Measurements from ENCODE around the gene CD96. TPM values are rescaled to one million over a fixed set of nuclear protein-coding genes. Genes with fewer than 3 reads are reported as not detected.

CD96 gene
- total RNA-seq, 1 experiment from 2014 or later = not detected

DNA sequence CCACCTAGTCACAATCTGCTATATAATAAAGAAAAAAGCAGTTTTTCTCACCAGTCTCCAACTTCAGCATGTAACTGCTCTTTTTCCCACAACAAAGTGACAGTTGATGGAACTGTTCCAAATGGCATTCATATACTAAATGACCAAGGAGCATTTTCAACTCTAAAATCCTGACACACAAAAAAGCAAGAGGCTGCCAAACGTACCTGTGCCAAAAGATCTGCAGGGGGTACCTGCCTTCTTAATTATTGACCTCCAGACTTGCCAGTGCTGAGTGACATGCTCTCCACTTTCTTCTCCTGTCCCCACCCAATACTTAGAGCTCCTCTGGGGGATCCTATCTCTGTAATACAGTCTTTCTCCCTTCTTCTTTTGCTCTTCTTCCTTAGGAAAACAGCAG is 35.1 kb downstream of the CD96 start:
- no peaks in the 10 kb centered on the region for H3K27me3 ChIP-seq (ENCODE audit: control insufficient read depth, insufficient read depth, low read length)
- no peak overlapping the region for H3K4me3 ChIP-seq (ENCODE audit: insufficient read depth, low read depth, low read length)
- no peak for DNase-seq
- no peaks in the 10 kb centered on the region for H3K36me3 ChIP-seq (replicated peaks; ENCODE audit: control insufficient read depth, insufficient read depth, low read length)

DNA sequence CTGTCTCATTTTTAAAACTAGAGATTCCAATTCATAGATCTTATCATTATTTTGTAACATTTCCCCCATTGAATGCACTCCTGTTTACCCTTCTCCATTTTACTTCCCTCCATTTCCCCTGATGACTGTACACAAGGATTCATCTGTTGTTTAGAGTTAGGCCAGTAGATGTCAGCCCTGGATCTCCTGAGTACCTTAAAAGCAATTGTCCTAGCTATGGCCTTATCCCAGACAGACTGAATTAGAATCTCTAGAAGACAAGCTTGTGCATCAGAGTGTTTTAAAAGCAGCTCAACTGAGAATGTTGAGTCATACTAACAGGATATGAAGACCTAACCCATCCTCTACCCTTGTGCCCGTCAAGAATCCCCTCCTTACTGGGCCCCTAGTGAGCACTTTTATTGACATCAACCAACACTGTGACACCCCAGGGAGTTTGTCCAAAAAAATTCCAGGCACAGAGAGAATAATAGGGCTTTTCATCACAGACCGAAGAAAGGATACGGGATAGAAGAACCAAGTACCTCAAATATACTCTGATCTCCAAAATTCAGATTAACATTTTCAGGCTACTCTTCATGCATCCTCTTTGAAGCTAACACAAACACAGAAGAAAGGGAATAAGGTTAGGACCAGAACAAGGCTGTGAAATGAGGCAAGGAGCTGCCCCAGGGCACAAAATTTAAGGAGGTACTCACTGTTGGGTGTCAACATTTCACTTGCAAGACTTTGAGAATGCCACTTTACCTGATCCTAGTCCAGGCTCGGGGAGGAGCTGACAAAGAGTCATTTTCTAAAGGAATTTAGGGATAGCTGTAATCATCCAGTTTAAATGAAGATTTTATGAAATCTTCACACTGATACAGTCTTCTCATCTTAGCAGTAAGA is 36.0 kb downstream of the CD96 start:
- H3K4me3 ChIP-seq (ENCODE audit: insufficient read depth, low read depth, low read length) = no peak overlapping the region
- H3K36me3 ChIP-seq (replicated peaks; ENCODE audit: control insufficient read depth, insufficient read depth, low read length) = no peaks in the 10 kb centered on the region
- DNase-seq = peak; percentile 46
- no peaks in the 10 kb centered on the region for H3K27me3 ChIP-seq (ENCODE audit: control insufficient read depth, insufficient read depth, low read length)

DNA sequence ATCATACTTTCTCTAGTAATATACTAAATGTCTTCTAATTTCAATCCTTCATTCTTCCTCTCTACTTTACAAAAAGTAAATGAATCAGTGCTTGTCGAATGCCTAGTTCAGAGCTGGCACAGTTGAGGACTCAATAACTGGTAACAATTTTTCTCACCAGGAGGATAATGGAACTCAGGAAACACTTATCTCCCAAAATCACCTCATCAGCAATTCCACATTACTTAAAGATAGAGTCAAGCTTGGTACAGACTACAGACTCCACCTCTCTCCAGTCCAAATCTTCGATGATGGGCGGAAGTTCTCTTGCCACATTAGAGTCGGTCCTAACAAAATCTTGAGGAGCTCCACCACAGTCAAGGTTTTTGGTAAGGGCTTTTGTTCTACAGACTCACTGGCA is 36.9 kb downstream of the CD96 start:
- Histone ChIP-seq H3K4me3 (ENCODE audit: insufficient read depth, low read depth, low read length) (no peak overlapping the region), H3K27me3 (ENCODE audit: control insufficient read depth, insufficient read depth, low read length) (no peaks in the 10 kb centered on the region), H3K36me3 (replicated peaks; ENCODE audit: control insufficient read depth, insufficient read depth, low read length) (no peaks in the 10 kb centered on the region)
- no peak for DNase-seq

DNA sequence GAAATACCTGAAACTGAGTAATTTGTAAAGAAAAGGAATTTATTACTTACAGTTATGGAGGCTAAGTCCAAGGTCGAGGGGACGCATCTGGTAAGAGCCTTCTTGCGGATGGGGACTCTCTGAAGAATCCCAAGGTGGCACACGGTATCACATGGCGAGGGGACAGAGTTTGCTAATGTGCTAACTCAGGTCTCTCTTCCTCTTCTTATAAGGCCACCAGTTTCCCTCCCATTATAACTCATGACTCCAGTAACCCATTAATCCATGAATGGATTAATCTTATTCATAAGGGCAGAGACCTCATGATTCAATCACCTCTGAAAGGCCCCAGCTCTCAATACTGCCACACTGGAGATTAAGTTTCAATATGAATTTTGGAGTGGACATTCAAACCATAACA is 37.5 kb downstream of the CD96 start:
- Histone ChIP-seq H3K27me3 (ENCODE audit: control insufficient read depth, insufficient read depth, low read length) (no peaks in the 10 kb centered on the region), H3K36me3 (replicated peaks; ENCODE audit: control insufficient read depth, insufficient read depth, low read length) (no peaks in the 10 kb centered on the region), H3K4me3 (ENCODE audit: insufficient read depth, low read depth, low read length) (no peak overlapping the region)
- no peak for DNase-seq

DNA sequence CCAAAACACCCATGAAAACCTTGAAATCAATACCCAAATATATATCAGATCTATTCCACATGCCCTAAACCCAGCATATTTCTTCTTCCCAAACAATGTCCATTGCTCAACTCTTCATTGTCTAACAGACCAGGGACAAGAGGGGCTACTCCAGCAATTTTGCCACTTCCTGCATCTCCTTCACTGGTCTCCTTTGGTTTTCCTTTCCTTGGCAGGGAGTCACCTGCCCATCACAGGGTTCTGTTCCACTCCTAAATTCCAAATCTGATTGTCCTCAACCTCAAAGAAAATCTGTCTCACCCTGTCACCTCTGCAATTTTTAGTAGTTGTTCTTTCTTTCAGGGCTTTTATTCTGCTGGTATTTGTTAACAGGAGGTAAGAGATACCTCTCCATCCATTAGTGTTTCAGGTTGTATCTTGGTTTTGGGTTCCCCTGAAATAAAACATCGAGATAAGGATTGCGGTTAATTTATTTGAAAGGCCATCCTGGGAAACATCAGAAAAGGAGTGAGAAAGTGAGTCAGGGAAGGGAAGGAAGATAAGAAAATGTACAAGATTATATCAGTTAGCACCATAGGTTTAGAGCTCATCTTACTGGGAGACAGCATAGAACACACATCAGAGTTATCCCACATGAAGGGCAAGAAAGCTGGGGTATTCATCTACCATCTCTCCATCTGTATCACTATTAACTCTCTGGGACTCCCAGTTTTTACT is 39.6 kb downstream of the CD96 start:
- Histone ChIP-seq H3K4me3 (ENCODE audit: insufficient read depth, low read depth, low read length) (no peak overlapping the region), H3K36me3 (replicated peaks; ENCODE audit: control insufficient read depth, insufficient read depth, low read length) (no peaks in the 10 kb centered on the region), H3K27me3 (ENCODE audit: control insufficient read depth, insufficient read depth, low read length) (no peaks in the 10 kb centered on the region)
- DNase-seq = no peak

DNA sequence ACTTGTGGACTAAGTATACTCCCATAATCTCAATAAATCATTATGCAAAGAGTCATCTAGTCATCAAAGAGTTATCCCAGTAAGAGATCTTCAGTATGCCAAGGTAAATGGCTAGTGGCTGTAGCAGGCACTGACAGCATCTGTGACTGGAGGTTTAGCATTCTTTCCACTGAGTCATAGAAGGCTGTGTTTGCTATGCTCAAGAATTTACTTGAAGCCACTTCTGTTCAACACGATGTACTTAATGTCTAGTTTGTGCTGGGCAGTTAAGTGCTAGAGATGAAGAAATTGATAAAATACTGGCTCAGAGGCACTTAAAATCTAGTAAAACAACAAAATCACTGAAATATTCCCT is 40.1 kb downstream of the CD96 start:
- DNase-seq = no peak
- Histone ChIP-seq H3K27me3 (ENCODE audit: control insufficient read depth, insufficient read depth, low read length) (no peaks in the 10 kb centered on the region), H3K36me3 (replicated peaks; ENCODE audit: control insufficient read depth, insufficient read depth, low read length) (no peaks in the 10 kb centered on the region), H3K4me3 (ENCODE audit: insufficient read depth, low read depth, low read length) (no peak overlapping the region)

DNA sequence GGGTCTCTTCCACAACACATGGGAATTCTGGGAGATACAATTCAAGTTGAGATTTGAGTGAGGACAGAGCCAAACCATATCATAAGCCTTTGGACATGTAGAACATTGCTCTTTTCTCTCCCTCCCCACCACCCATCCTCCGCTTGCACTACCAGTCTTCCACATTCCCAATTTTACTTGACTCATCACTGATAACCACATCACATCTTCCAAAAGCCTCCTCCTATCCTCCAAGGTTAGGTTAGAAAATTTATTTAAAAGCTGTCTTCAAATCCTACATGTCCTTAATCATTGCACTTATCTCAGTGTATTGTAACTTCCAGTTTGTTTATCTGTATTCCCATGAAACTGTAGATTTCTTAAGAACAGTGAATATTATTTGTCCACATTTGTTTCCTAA is 42.7 kb downstream of the CD96 start:
- no peaks in the 10 kb centered on the region for H3K36me3 ChIP-seq (replicated peaks; ENCODE audit: control insufficient read depth, insufficient read depth, low read length)
- no peak for DNase-seq
- no peaks in the 10 kb centered on the region for H3K27me3 ChIP-seq (ENCODE audit: control insufficient read depth, insufficient read depth, low read length)
- H3K4me3 ChIP-seq (ENCODE audit: insufficient read depth, low read depth, low read length) = no peak overlapping the region

DNA sequence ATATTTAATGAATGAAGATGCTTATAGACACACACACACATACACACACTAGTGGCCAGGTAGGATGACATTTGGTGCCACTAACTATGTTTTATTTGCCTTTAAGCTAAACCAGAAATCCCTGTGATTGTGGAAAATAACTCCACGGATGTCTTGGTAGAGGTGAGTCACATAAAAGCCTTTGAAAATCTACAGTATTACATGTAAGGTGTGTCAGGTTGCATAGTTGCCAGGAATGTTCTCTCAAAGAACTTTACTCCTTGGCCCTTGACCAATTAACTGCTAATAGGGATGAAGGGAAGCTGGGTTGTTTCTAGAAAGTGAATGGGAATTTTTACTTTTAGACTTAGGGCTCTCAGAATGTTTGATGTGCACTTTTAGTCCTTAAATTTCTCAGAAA is 43.2 kb downstream of the CD96 start:
- H3K27me3 ChIP-seq (ENCODE audit: control insufficient read depth, insufficient read depth, low read length) = no peaks in the 10 kb centered on the region
- H3K4me3 ChIP-seq (ENCODE audit: insufficient read depth, low read depth, low read length) = no peak overlapping the region
- no peaks in the 10 kb centered on the region for H3K36me3 ChIP-seq (replicated peaks; ENCODE audit: control insufficient read depth, insufficient read depth, low read length)
- no peak for DNase-seq

DNA sequence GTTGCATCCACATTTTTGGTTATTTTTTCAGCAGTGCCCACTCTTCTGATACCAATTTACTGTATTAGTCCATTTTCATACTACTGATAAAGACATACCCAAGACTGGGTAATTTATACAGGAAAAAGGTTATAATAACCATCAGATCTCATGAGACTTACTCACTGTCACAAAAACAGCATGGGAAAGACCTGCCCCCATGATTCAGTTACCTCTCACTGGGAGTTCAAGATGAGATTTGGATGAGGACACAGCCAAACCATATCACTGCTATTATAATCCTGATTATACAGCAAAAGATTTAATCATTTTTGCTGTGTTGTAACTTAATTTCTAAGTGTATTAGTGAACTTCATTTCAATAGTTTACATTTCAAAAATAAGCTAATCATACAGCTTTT is 46.5 kb downstream of the CD96 start:
- H3K36me3 ChIP-seq (replicated peaks; ENCODE audit: control insufficient read depth, insufficient read depth, low read length) = no peaks in the 10 kb centered on the region
- no peak for DNase-seq

DNA sequence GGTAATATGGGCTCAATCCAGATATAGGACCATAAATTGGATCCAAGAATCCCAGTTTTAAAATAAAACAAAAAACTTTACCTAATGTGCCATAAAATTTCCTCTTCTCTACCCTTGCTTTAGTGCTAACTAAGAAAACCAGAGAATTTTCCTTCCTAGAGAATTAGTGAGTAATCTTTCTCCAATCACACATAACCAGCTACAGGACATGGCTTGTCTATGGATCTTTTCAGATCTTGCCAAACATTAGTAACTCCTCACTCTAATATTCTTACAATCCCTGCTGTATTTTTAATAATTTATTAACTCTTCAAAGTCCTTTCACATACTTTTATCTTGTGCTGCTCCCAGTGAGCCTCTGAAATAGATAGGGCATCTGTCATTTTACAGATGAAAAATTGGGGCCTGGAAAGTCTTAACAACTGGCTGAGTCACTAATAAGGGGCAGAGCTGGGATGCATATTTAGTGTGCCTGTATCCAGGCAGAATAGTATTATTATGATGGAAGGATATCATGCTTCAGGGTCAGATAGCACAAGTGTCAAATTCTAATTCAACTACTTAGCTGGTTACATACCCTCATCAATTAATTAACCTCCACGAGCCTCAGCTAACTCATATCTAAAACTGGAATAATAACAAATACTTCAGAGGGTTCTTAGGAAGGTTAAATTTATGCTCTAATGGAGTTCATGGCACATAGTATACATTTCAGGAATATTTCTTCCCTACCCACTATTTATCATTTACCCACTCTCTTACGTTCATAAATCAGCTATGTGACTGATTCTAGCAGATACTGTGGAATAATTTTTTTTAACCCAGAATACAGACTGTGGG is 47.5 kb downstream of the CD96 start:
- H3K4me3 ChIP-seq (ENCODE audit: insufficient read depth, low read depth, low read length) = no peak overlapping the region
- H3K27me3 ChIP-seq (ENCODE audit: control insufficient read depth, insufficient read depth, low read length) = no peaks in the 10 kb centered on the region
- DNase-seq = no peak
- H3K36me3 ChIP-seq (replicated peaks; ENCODE audit: control insufficient read depth, insufficient read depth, low read length) = no peaks in the 10 kb centered on the region

More for the DNA sequence above, 46.5 kb downstream of the CD96 start:
- Histone ChIP-seq H3K4me3 (ENCODE audit: insufficient read depth, low read depth, low read length) (no peak overlapping the region), H3K27me3 (ENCODE audit: control insufficient read depth, insufficient read depth, low read length) (no peaks in the 10 kb centered on the region)

DNA sequence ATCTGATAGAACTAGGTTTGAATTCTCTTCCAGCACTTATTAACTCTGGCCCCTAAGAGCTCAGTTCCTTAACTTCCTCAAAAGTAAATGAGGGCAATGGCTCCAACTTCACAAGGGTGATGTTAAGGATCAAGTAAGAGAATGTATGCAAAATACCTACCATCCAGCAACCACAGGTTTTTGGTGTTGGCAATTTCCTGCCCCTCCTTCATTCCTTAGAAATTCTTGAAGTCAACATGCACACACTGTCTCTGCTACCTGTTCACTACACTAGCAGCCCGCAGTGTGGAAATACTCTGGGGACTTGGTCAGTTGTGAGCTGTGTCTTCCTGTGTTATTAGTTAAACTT is 48.1 kb downstream of the CD96 start:
- H3K27me3 ChIP-seq (ENCODE audit: control insufficient read depth, insufficient read depth, low read length) = no peaks in the 10 kb centered on the region
- H3K36me3 ChIP-seq (replicated peaks; ENCODE audit: control insufficient read depth, insufficient read depth, low read length) = no peaks in the 10 kb centered on the region
- H3K4me3 ChIP-seq (ENCODE audit: insufficient read depth, low read depth, low read length) = no peak overlapping the region
- no peak for DNase-seq

DNA sequence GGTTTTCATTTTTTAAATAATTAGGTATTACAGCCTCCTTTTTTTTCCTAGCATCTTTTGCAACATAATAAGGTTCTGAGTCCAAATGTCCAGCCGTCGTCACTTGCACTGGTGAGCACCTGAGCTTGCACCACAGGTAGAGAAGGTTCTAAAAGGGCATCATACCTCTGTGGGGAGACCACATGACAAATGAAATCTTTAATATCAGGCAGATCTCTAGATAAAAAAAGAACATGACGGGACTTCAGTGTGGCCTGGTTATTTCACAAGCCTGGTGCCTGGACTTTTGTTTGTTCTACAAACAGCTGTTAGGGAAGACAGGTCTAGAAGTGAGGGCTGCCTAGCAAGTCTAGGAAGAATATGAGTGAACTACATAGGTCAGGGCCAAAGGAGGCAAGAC is 49.6 kb downstream of the CD96 start:
- no peak for DNase-seq

DNA sequence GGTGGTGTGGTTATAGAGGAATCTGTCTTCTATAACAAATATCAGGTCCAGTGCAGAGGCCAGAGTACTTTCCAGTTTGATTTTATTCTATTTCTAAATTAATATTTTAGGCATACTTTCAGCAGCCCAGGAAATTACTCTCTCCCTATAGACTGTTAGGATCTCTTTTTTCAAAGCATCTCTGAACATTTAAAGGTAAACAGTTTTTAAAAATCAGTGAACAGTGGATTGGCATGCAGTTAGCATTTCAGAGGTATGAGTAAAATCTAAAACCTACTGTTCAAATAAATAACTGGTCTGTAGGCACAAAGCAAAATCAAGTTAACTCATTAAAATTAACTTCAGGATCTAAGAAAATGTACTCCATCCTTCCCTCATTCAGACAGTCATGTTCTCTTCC is 50.1 kb downstream of the CD96 start:
- no peaks in the 10 kb centered on the region for H3K27me3 ChIP-seq (ENCODE audit: control insufficient read depth, insufficient read depth, low read length)
- no peaks in the 10 kb centered on the region for H3K36me3 ChIP-seq (replicated peaks; ENCODE audit: control insufficient read depth, insufficient read depth, low read length)
- no peak overlapping the region for H3K4me3 ChIP-seq (ENCODE audit: insufficient read depth, low read depth, low read length)
- DNase-seq = no peak

More for the DNA sequence above, 49.6 kb downstream of the CD96 start:
- H3K36me3 ChIP-seq (replicated peaks; ENCODE audit: control insufficient read depth, insufficient read depth, low read length) = no peaks in the 10 kb centered on the region
- no peaks in the 10 kb centered on the region for H3K27me3 ChIP-seq (ENCODE audit: control insufficient read depth, insufficient read depth, low read length)
- H3K4me3 ChIP-seq (ENCODE audit: insufficient read depth, low read depth, low read length) = no peak overlapping the region

DNA sequence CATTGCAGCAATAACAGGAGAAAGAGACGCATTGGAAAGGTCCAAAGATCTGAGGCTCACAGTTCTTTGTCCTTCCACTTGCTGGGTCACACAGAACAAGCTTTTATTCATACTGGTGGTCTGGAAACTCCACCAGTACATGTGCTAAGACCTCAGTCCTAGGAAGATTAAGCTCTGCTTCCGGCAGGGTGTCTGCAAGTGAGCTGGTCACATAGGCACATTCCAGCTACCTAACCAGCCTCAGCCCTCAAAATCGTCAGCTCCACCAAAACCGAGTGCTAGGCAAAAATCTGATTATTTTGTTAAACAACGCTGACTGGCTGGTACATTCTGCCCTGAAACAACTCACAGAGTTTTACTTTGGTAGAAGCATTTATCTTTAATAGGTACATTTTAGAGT is 50.9 kb downstream of the CD96 start:
- Histone ChIP-seq H3K36me3 (replicated peaks; ENCODE audit: control insufficient read depth, insufficient read depth, low read length) (no peaks in the 10 kb centered on the region), H3K4me3 (ENCODE audit: insufficient read depth, low read depth, low read length) (no peak overlapping the region), H3K27me3 (ENCODE audit: control insufficient read depth, insufficient read depth, low read length) (no peaks in the 10 kb centered on the region)
- no peak for DNase-seq

DNA sequence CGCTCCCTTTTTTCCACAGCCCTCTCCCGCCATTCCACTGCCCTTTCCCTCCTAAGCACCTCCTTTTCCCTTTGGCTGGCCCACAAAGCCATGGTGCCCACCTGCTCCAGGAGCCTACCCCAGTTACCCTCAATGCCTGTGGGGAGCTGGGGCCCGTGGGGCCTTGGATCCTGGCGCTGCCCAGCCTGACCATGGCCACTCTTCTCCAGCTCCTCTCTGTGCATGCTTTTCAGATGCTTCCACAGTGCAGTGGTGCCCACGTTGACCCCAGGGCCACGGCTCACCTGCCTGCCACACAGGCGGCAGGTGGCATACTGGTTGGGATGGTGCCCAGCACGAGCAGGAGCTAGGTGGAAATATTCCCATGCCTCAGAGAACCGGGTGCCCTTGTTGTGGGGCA is 51.7 kb downstream of the CD96 start:
- H3K36me3 ChIP-seq (replicated peaks; ENCODE audit: control insufficient read depth, insufficient read depth, low read length) = no peaks in the 10 kb centered on the region
- H3K4me3 ChIP-seq (ENCODE audit: insufficient read depth, low read depth, low read length) = no peak overlapping the region
- H3K27me3 ChIP-seq (ENCODE audit: control insufficient read depth, insufficient read depth, low read length) = no peaks in the 10 kb centered on the region
- no peak for DNase-seq

Measured in H7 (cell line).